ENCODE results near the gene NANOS3.

NANOS3 gene

DNA sequence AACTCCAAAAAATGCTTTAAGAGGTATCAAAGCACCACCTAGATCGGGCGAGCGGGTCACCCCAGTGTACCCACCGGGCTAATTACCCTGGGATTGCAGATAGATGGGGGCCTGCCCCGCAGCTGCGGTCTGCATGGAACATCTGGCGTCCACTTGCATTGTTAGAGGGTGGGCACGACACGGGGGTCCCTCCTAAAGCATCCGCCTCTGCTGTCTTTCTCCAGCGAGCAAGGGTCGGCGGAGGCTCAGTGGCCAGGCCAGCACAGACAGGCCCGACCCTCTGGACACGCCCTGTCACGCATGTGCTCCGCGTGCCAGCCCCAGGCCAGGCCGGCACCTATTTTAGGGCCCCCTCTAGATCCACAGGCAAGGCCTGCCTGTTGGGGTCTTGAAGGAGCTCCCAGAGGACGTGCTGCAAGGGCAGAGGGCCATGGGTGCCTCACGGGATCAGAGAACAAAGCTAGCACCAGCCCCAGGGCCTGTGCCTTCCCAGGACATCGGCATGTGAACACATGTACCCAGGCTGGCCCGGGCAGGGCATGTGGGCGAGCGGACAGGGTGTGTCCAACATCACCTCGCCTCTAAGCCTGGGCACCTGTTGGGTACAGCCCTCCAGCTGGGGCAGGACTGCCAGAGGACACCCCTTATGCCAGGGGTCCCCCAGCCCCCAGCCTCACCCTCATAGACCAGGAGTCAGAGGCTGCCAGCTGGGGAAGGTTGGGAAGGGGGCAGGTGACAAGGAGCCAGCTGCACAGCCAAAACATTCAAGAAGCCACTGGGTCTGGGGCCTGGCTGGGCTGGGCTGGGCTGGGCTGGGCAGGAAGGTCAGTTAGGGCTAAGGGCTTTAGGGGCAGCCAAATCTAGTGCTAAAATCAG is 35.6 kb upstream of the NANOS3 start:
- H3F3A ChIP-seq (ENCODE audit: control insufficient read depth, insufficient read depth) = peaks cover 18% of the 10 kb centered on the region

DNA sequence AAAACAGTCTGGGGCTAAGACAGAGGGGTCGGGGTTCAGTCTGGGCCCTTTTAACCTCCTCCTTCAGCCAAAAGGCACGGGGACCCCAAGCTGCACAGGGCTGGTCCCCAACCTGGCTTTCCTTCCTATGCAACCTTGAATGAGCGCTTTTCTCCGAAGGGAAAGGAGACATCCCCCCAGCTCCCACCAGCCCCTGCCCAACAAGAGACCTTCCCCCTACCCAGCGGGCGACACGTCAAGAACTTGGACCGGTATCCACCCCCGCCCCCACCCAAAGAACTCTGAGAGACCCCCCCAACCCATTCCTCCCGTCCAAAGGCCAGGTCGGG is 35.0 kb upstream of the NANOS3 start:
- no peak overlapping the region for H3K27ac ChIP-seq (ENCODE audit: low read depth, low read length)
- peaks cover 17% of the 10 kb centered on the region for H3F3A ChIP-seq (ENCODE audit: control insufficient read depth, insufficient read depth)
- TF ChIP-seq CTCF (IDR thresholded peaks at IDR 0.05; ENCODE audit: low read depth, low read length, poor library complexity, severe bottlenecking) = no peak
- TF ChIP-seq EZH2phosphoT487 (IDR thresholded peaks at IDR 0.05; ENCODE audit: borderline replicate concordance, low read length) = no peak
- peak overlapping the region; percentile 83 for H3K4me2 ChIP-seq (ENCODE audit: low read length)
- H3K27me3 ChIP-seq (ENCODE audit: control insufficient read depth, low read length) = peaks cover 10% of the 10 kb centered on the region
- H3K9me3 ChIP-seq (ENCODE audit: control insufficient read depth, insufficient read depth, low read length) = no peaks in the 10 kb centered on the region
- no peaks in the 10 kb centered on the region for H4K20me1 ChIP-seq (ENCODE audit: control insufficient read depth, insufficient read depth, low read depth, low read length)
- no peaks in the 10 kb centered on the region for H3K9me2 ChIP-seq (replicated peaks; ENCODE audit: control insufficient read depth, low read length)
- 0 out of 2 replicates have a peak, but pooled peaks cover 6% of the 10 kb centered on the region for H3K79me2 ChIP-seq (ENCODE audit: control insufficient read depth, low read length)
- H3K4me3 ChIP-seq (ENCODE audit: low read length) = peak overlapping the region; percentile 78
- H3K4me1 ChIP-seq (ENCODE audit: control insufficient read depth, low read length) = peaks cover 89% of the 10 kb centered on the region
- H3K36me3 ChIP-seq (ENCODE audit: control insufficient read depth, low read length) = no peaks in the 10 kb centered on the region

More for the DNA sequence above, 35.6 kb upstream of the NANOS3 start:
- Histone ChIP-seq H3K4me1 (ENCODE audit: control insufficient read depth, low read length) (peaks cover 89% of the 10 kb centered on the region), H3K9me3 (ENCODE audit: control insufficient read depth, insufficient read depth, low read length) (no peaks in the 10 kb centered on the region), H3K4me2 (ENCODE audit: low read length) (peak overlapping the region; percentile 83), H3K27me3 (ENCODE audit: control insufficient read depth, low read length) (peaks cover 10% of the 10 kb centered on the region), H3K36me3 (ENCODE audit: control insufficient read depth, low read length) (no peaks in the 10 kb centered on the region), H4K20me1 (ENCODE audit: control insufficient read depth, insufficient read depth, low read depth, low read length) (no peaks in the 10 kb centered on the region), H3K79me2 (ENCODE audit: control insufficient read depth, low read length) (0 out of 2 replicates have a peak, but pooled peaks cover 6% of the 10 kb centered on the region), H3K4me3 (ENCODE audit: low read length) (peak overlapping the region; percentile 78), H3K27ac (ENCODE audit: low read depth, low read length) (no peak overlapping the region), H3K9me2 (replicated peaks; ENCODE audit: control insufficient read depth, low read length) (no peaks in the 10 kb centered on the region)
- TF ChIP-seq CTCF (IDR thresholded peaks at IDR 0.05; ENCODE audit: low read depth, low read length, poor library complexity, severe bottlenecking) = no peak
- no peak for TF ChIP-seq EZH2phosphoT487 (IDR thresholded peaks at IDR 0.05; ENCODE audit: borderline replicate concordance, low read length)

GRCh38 chr19:13842291-13843103 is 34.4 kb upstream of the NANOS3 start:
- no peaks in the 10 kb centered on the region for H3K9me2 ChIP-seq (replicated peaks; ENCODE audit: control insufficient read depth, low read length)
- peak overlapping the region; percentile 78 for H3K4me3 ChIP-seq (ENCODE audit: low read length)
- H3K36me3 ChIP-seq (ENCODE audit: control insufficient read depth, low read length) = no peaks in the 10 kb centered on the region
- 0 out of 2 replicates have a peak, but pooled peaks cover 6% of the 10 kb centered on the region for H3K79me2 ChIP-seq (ENCODE audit: control insufficient read depth, low read length)
- H3K27ac ChIP-seq (ENCODE audit: low read depth, low read length) = no peak overlapping the region
- H3K4me1 ChIP-seq (ENCODE audit: control insufficient read depth, low read length) = peaks cover 89% of the 10 kb centered on the region
- peaks cover 10% of the 10 kb centered on the region for H3K27me3 ChIP-seq (ENCODE audit: control insufficient read depth, low read length)
- H4K20me1 ChIP-seq (ENCODE audit: control insufficient read depth, insufficient read depth, low read depth, low read length) = no peaks in the 10 kb centered on the region
- peaks cover 14% of the 10 kb centered on the region for H3F3A ChIP-seq (ENCODE audit: control insufficient read depth, insufficient read depth)
- 0 out of 2 replicates have a peak, but pooled peaks have one; percentile 70 for TF ChIP-seq EZH2phosphoT487 (IDR thresholded peaks at IDR 0.05; ENCODE audit: borderline replicate concordance, low read length)
- TF ChIP-seq CTCF (IDR thresholded peaks at IDR 0.05; ENCODE audit: low read depth, low read length, poor library complexity, severe bottlenecking) = peak; percentile 50
- H3K9me3 ChIP-seq (ENCODE audit: control insufficient read depth, insufficient read depth, low read length) = no peaks in the 10 kb centered on the region
- H3K4me2 ChIP-seq (ENCODE audit: low read length) = peak overlapping the region; percentile 83

All from DOHH2 (cell line).